Liver (tissue), 3 donors: ENCODE data around the gene GDPD5.

Experiments used
- CTCF ChIP-seq: fragments of 150-350 bp; IDR thresholded peaks from 2 replicates; pipeline ENCODE4 v1.5.1; 2017; ENCODE audit warnings: improper control_type of control experiment, low read depth, low read length; ENCODE audit not compliant: missing input control
- EGR1 ChIP-seq, 2 donors: IDR thresholded peaks; 2 replicates each; pipeline ENCODE4 v1.6.1; 2016 to 2018; ENCODE audit warnings: antibody characterized with exemption in 2 of 2, low read depth in 2 of 2
- FOXA1 ChIP-seq: IDR thresholded peaks from 2 replicates; pipeline ENCODE4 v1.6.1; 2016; ENCODE audit warnings: antibody characterized with exemption
- GABPA ChIP-seq, 2 donors: IDR thresholded peaks in 1 of 2; conservative IDR thresholded peaks in 1 of 2; 2 replicates each; pipeline ENCODE4 v1.6.1; 2016; ENCODE audit warnings: antibody characterized with exemption in 2 of 2, mild to moderate bottlenecking in 1 of 2, moderate library complexity in 1 of 2
- HNF4A ChIP-seq, 2 donors: conservative IDR thresholded peaks; 2 replicates each; pipeline ENCODE4 v1.6.1; 2016; ENCODE audit warnings: antibody characterized with exemption in 2 of 2, mild to moderate bottlenecking in 2 of 2
- JUND ChIP-seq, 2 donors: IDR thresholded peaks; 2 replicates each; pipeline ENCODE4 v1.6.1; 2016; ENCODE audit warnings: antibody characterized with exemption in 2 of 2
- MAX ChIP-seq: IDR thresholded peaks from 2 replicates; pipeline ENCODE4 v1.6.1; 2016; ENCODE audit warnings: antibody characterized with exemption
- RAD21 ChIP-seq, 2 donors: IDR thresholded peaks; 2 replicates each; pipeline ENCODE4 v1.6.1; 2016; ENCODE audit warnings: antibody characterized with exemption in 2 of 2, mild to moderate bottlenecking in 2 of 2
- RXRA ChIP-seq, 2 donors: IDR thresholded peaks; 2 replicates each; pipeline ENCODE4 v1.6.1; 2017 to 2018; ENCODE audit warnings: antibody characterized with exemption in 2 of 2, mild to moderate bottlenecking in 1 of 2
- SP1 ChIP-seq: IDR thresholded peaks from 2 replicates; pipeline ENCODE4 v1.6.1; 2018; ENCODE audit warnings: antibody characterized with exemption, mild to moderate bottlenecking
- TAF1 ChIP-seq: conservative IDR thresholded peaks from 2 replicates; pipeline ENCODE4 v1.6.1; 2016; ENCODE audit warnings: antibody characterized with exemption, mild to moderate bottlenecking
- ZBTB33 ChIP-seq: IDR thresholded peaks from 2 replicates; pipeline ENCODE4 v1.6.1; 2016; ENCODE audit warnings: antibody characterized with exemption
- TF ChIP-seq, protein P1 (sequence below): IDR thresholded peaks from 2 replicates; pipeline ENCODE4 v1.6.1; 2016; ENCODE audit warnings: antibody characterized with exemption, mild to moderate bottlenecking
- TF ChIP-seq, protein P2 (sequence below): IDR thresholded peaks from 2 replicates; pipeline ENCODE4 v1.6.1; 2016; ENCODE audit warnings: antibody characterized with exemption
- donor health status: healthy.
- donor health status: healthy.

GRCh38 chr11:75449271-75449670 is 76.5 kb downstream of the GDPD5 start:
- TF ChIP-seq CTCF (no peak), EGR1 (IDR thresholded peaks at IDR 0.05; ENCODE audit: low read depth in 2 of 2) (no peak), GABPA (IDR thresholded peaks at IDR 0.05 in 1 of 2, conservative IDR thresholded peaks at IDR 0.05 in 1 of 2) (no peak), RAD21 (IDR thresholded peaks at IDR 0.05) (no peak), JUND (IDR thresholded peaks at IDR 0.05) (no peak), ZBTB33 (no peak), HNF4A (conservative IDR thresholded peaks at IDR 0.05) (no peak), MAX (no peak), TAF1 (no peak), RXRA (IDR thresholded peaks at IDR 0.05) (no peak), FOXA1 (no peak), SP1 (no peak)
- TF ChIP-seq, protein P1, sequence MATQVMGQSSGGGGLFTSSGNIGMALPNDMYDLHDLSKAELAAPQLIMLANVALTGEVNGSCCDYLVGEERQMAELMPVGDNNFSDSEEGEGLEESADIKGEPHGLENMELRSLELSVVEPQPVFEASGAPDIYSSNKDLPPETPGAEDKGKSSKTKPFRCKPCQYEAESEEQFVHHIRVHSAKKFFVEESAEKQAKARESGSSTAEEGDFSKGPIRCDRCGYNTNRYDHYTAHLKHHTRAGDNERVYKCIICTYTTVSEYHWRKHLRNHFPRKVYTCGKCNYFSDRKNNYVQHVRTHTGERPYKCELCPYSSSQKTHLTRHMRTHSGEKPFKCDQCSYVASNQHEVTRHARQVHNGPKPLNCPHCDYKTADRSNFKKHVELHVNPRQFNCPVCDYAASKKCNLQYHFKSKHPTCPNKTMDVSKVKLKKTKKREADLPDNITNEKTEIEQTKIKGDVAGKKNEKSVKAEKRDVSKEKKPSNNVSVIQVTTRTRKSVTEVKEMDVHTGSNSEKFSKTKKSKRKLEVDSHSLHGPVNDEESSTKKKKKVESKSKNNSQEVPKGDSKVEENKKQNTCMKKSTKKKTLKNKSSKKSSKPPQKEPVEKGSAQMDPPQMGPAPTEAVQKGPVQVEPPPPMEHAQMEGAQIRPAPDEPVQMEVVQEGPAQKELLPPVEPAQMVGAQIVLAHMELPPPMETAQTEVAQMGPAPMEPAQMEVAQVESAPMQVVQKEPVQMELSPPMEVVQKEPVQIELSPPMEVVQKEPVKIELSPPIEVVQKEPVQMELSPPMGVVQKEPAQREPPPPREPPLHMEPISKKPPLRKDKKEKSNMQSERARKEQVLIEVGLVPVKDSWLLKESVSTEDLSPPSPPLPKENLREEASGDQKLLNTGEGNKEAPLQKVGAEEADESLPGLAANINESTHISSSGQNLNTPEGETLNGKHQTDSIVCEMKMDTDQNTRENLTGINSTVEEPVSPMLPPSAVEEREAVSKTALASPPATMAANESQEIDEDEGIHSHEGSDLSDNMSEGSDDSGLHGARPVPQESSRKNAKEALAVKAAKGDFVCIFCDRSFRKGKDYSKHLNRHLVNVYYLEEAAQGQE: no peak
- TF ChIP-seq, protein P2, sequence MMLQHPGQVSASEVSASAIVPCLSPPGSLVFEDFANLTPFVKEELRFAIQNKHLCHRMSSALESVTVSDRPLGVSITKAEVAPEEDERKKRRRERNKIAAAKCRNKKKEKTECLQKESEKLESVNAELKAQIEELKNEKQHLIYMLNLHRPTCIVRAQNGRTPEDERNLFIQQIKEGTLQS: no peak
